ENCODE results near the gene MYOG. TPM values are rescaled to one million over a fixed set of nuclear protein-coding genes. Genes with fewer than 3 reads are reported as not detected.
A peak's percentile ranks its signal among the peaks of the same experiment; 100 is the strongest.

Gene MYOG
- total RNA-seq, 2 donors from 2014 or later, result not detected

DNA sequence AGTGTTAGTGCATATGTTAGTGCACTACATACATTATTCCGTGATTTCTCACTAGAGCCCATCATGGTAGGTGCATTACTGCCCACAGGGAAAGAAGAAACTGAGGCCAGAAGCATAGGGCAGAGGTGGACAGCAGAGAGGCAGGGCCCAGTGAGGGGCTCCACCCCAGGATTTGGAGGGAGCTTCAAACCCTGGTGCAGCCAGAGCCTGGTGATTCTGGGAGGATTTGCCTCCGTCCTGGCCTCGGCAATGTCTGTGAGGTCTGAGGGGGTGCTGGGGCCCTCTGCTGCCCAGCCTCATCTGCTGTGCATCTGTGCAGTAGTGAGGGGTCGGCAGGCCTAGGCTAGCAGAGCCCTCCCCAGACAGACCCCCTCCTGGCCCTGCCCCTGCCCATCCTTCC, 36.7 kb downstream of the MYOG start:
- WGBS, 2 experiments (ENCODE audit: insufficient coverage in 1 of 2, insufficient read length in 1 of 2), result 86 to 100% methylated on average over 1 to 4 of the region's 4 CpGs
- peaks cover 2% of the 10 kb centered on the region for H3K27me3 Mint-ChIP-seq (ENCODE audit: insufficient read depth)
- no peak for DNase-seq

DNA sequence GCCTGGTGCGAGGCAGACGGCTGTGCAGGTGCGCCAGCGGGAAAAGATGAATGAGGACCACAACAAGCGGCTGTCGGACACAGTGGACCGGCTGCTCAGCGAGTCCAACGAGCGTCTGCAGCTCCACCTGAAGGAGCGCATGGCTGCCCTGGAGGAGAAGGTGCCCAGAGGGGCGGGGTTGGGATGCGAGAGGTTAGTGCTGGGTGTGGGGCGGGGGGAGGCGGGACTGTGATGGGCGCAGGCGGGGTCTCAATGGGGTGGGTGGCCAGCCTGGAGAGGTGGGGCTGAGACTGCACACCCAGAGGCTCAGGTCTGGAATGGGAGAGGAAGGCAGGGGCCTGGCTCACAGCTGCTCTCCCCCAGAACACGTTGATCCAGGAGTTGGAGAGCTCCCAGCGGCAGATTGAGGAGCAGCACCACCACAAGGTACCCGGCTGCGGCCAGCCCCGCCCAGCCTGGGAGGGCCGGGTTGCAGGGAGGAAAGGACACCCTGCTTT, 37.2 kb downstream of the MYOG start:
- H3K27me3 ChIP-seq (ENCODE audit: control insufficient read depth, insufficient read depth, low read length, poor library complexity, severe bottlenecking), result no peaks in the 10 kb centered on the region
- H3K27ac Mint-ChIP-seq, result no peak overlapping the region
- H3K4me3 Mint-ChIP-seq, result no peak overlapping the region
- DNase-seq, result peak; percentile 92
- no peaks in the 10 kb centered on the region for H3K9me3 ChIP-seq (ENCODE audit: control insufficient read depth, low read length)
- H3K9me3 Mint-ChIP-seq, result no peaks in the 10 kb centered on the region
- no peak overlapping the region for H3K9ac ChIP-seq (ENCODE audit: extremely low read depth, low read length, poor library complexity, severe bottlenecking)
- H3K4me1 Mint-ChIP-seq, result peaks cover 22% of the 10 kb centered on the region
- H3K36me3 ChIP-seq (ENCODE audit: control insufficient read depth, insufficient read depth, low read length), result no peaks in the 10 kb centered on the region
- peak; percentile 50 for TF ChIP-seq CTCF (conservative IDR thresholded peaks at IDR 0.05)
- H3K4me3 ChIP-seq (ENCODE audit: low read length), result no peak overlapping the region
- H3K27ac ChIP-seq (ENCODE audit: low read depth, low read length), result no peak overlapping the region
- H3K27me3 Mint-ChIP-seq (ENCODE audit: insufficient read depth), result peaks cover 2% of the 10 kb centered on the region
- peaks cover 9% of the 10 kb centered on the region for H3K4me1 ChIP-seq (ENCODE audit: control insufficient read depth, insufficient read depth, low read length)
- H3K36me3 Mint-ChIP-seq (ENCODE audit: low read depth), result no peaks in the 10 kb centered on the region
- WGBS, 2 experiments (ENCODE audit: insufficient coverage in 1 of 2, insufficient read length in 1 of 2), result 74 to 78% methylated on average over 12 to 22 of the region's 23 CpGs

More for the DNA sequence above, 36.7 kb downstream of the MYOG start:
- Mint-ChIP-seq H3K36me3 (ENCODE audit: low read depth) (no peaks in the 10 kb centered on the region), H3K27ac (no peak overlapping the region), H3K4me1 (peaks cover 22% of the 10 kb centered on the region), H3K4me3 (no peak overlapping the region), H3K9me3 (no peaks in the 10 kb centered on the region)
- Histone ChIP-seq H3K4me1 (ENCODE audit: control insufficient read depth, insufficient read depth, low read length) (peaks cover 9% of the 10 kb centered on the region), H3K4me3 (ENCODE audit: low read length) (no peak overlapping the region), H3K36me3 (ENCODE audit: control insufficient read depth, insufficient read depth, low read length) (peaks cover under 1% of the 10 kb centered on the region), H3K9me3 (ENCODE audit: control insufficient read depth, low read length) (no peaks in the 10 kb centered on the region), H3K9ac (ENCODE audit: extremely low read depth, low read length, poor library complexity, severe bottlenecking) (no peak overlapping the region), H3K27ac (ENCODE audit: low read depth, low read length) (no peak overlapping the region), H3K27me3 (ENCODE audit: control insufficient read depth, insufficient read depth, low read length, poor library complexity, severe bottlenecking) (no peaks in the 10 kb centered on the region)
- TF ChIP-seq CTCF (conservative IDR thresholded peaks at IDR 0.05), result no peak

- Histone ChIP-seq H3K27me3 (ENCODE audit: control insufficient read depth, insufficient read depth, low read length, poor library complexity, severe bottlenecking) (no peaks in the 10 kb centered on the region), H3K4me1 (ENCODE audit: control insufficient read depth, insufficient read depth, low read length) (peaks cover 9% of the 10 kb centered on the region), H3K4me3 (ENCODE audit: low read length) (no peak overlapping the region), H3K9ac (ENCODE audit: extremely low read depth, low read length, poor library complexity, severe bottlenecking) (no peak overlapping the region), H3K36me3 (ENCODE audit: control insufficient read depth, insufficient read depth, low read length) (no peaks in the 10 kb centered on the region), H3K9me3 (ENCODE audit: control insufficient read depth, low read length) (no peaks in the 10 kb centered on the region), H3K27ac (ENCODE audit: low read depth, low read length) (no peak overlapping the region)
- peaks cover 2% of the 10 kb centered on the region for H3K27me3 Mint-ChIP-seq (ENCODE audit: insufficient read depth)
- H3K36me3 Mint-ChIP-seq (ENCODE audit: low read depth), result no peaks in the 10 kb centered on the region
- peak; percentile 34 for TF ChIP-seq CTCF (conservative IDR thresholded peaks at IDR 0.05)
- H3K9me3 Mint-ChIP-seq, result no peaks in the 10 kb centered on the region
- DNase-seq, result no peak
- H3K4me3 Mint-ChIP-seq, result no peak overlapping the region
- H3K4me1 Mint-ChIP-seq, result peaks cover 22% of the 10 kb centered on the region
- H3K27ac Mint-ChIP-seq, result no peak overlapping the region
- 93 to 97% methylated on average over 11 of the region's 11 CpGs for WGBS, 2 experiments (ENCODE audit: insufficient coverage in 1 of 2, insufficient read length in 1 of 2)
Observed at GRCh38 chr1:203048086-203048485, 37.7 kb downstream of the MYOG start.

Data from endodermal cell (in vitro differentiated cells).